ENCODE data around the gene SEC63. TPM values are rescaled to one million over a fixed set of nuclear protein-coding genes. Genes with fewer than 3 reads are reported as not detected.
"Not testable (repeated sequence)": the region's sequence is repeated elsewhere in the genome, so short reads cannot be mapped to it uniquely, and the experiment has no call there.

The SEC63 gene
- 100 to 1,000 TPM in 4 of 5 donors, 10 to 100 TPM in 1; 90.4 to 149 (median 133) TPM for polyA plus RNA-seq (ENCODE audit: insufficient read depth in 1 of 5, insufficient read length in 5 of 5, low replicate concordance in 1 of 5)
- long read RNA-seq, donor 1, full-length matches to known transcripts: 9 of 36 reads
- long read RNA-seq, donor 1, partial matches to known transcripts: 27 of 36 reads
- long read RNA-seq, donor 1, other reads (novel, unspliced or antisense): 0 of 36 reads
- long read RNA-seq, donor 2, partial matches to known transcripts: 10 of 11 reads
- long read RNA-seq, donor 2, other reads (novel, unspliced or antisense): 0 of 11 reads
- long read RNA-seq, donor 3, full-length matches to known transcripts: 8 of 32 reads
- long read RNA-seq, donor 3, partial matches to known transcripts: 24 of 32 reads
- long read RNA-seq, donor 3, other reads (novel, unspliced or antisense): 0 of 32 reads
- long read RNA-seq, donor 4, full-length matches to known transcripts: 7 of 7 reads
- long read RNA-seq, donor 4, partial matches to known transcripts: 0 of 7 reads
- long read RNA-seq, donor 4, other reads (novel, unspliced or antisense): 0 of 7 reads
- long read RNA-seq, donor 5, full-length matches to known transcripts: 16 of 79 reads
- long read RNA-seq, donor 5, partial matches to known transcripts: 63 of 79 reads
- long read RNA-seq, donor 5, other reads (novel, unspliced or antisense): 0 of 79 reads
- long read RNA-seq, donor 6, full-length matches to known transcripts: 16 of 34 reads
- long read RNA-seq, donor 6, partial matches to known transcripts: 18 of 34 reads
- long read RNA-seq, donor 6, other reads (novel, unspliced or antisense): 0 of 34 reads
- long read RNA-seq, donor 7, full-length matches to known transcripts: 23 of 39 reads
- long read RNA-seq, donor 7, partial matches to known transcripts: 16 of 39 reads
- long read RNA-seq, donor 7, other reads (novel, unspliced or antisense): 0 of 39 reads
- long read RNA-seq, donor 8, full-length matches to known transcripts: 5 of 17 reads
- long read RNA-seq, donor 8, partial matches to known transcripts: 12 of 17 reads
- long read RNA-seq, donor 8, other reads (novel, unspliced or antisense): 0 of 17 reads

GRCh38 chr6:107957909-107958688 is at the start of gene SEC63:
Gene SEC63 (minus strand): TSS chr6:107958208. CDS start chr6:107958009, 199 bp downstream.
- DNase-seq: peak; percentile 95

GRCh38 chr6:108005961-108006360 is 48.0 kb upstream of the SEC63 start:
- no peak for DNase-seq

- DNase-seq: no peak
Measured at GRCh38 chr6:108004861-108005260, 46.9 kb upstream of the SEC63 start.

GRCh38 chr6:108002365-108003221 is 44.6 kb upstream of the SEC63 start:
- DNase-seq: no peak

DNA sequence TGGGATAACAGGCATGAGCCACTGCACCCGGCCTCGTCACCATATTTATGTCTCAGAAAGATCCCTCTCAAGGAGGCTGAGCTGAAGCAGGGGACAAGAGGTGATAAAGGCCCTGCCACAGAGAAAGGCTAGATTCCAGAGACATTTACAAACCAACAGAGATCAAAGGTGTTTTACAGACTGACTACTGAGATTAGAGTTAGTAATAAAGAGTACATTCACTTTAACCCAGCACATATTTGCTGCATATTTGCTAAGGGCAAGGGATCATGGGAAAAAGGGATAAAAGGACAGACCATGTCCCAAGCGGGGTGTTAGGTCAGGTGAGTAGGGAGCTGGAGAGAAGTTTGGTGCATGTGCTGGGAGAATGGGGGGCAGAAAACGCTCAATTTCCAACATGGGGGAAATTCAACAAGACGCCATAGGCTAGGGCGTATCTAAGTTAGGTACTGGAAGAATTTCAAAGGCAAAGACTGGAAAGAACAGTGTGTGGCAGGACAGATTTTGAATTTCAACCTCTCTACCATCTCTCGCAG is 43.8 kb upstream of the SEC63 start:
- no peak for DNase-seq

- not testable (repeated sequence) for DNase-seq
Measured at GRCh38 chr6:108000259-108000658, 42.3 kb upstream of the SEC63 start.

DNA sequence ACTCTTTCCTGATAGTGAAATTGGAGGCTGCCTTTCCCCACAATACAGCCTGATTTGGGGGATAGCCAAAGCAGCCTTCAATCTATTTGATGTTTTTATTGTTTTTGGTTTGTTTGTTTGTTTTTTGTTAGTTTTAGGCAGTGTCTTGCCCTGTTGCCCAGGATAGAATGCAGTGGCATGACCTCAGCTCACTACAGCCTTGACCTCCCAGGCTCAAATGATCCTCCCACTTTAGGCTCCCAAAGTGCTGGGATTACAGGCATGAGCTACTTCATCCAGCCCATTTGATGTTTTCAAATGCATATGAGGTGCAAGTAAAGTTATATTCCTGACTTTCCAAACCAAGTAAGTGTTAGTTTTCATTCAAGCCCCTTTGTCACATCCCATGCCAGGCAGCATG is 41.3 kb upstream of the SEC63 start:
- no peak for DNase-seq

DNA sequence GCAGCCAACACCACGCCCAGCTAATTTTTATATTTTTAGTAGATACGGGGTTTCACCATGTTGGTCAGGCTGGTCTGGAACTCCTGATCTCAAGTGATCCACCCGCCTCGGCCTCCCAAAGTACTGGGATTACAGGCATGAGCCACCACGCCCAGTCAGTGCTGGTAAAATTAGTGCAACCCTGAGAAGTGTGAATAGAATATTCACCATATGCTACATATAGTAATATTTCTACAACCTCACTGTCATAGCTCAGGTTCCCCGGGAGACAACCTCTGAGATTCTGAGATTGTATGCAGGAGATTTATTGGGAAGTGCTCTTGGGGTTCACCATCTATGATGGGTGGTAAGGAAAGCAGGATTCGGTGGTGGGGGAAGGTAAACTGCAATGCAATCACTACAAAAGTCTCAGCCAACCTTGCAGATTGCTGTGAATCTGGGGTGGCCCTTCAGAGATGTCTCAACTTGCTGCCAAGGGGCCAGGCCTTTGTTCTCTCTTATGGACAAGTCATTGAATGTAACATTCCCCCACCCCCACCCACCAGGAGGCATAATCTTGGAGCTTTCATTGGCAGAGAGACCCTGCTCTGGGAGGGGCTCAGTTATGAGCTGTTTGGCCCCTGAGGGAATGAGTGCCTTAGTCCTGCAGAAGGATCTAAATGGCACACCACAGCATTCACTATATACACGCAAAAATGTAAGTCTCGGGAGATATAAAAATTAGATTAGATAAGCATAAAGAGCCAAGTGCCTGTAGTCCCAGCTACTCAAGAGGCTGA is 34.0 kb upstream of the SEC63 start:
- no peak for DNase-seq

GRCh38 chr6:107991061-107991460 is 33.1 kb upstream of the SEC63 start:
- DNase-seq: no peak

GRCh38 chr6:107990587-107990986 is 32.6 kb upstream of the SEC63 start:
- not testable (repeated sequence) for DNase-seq

DNA sequence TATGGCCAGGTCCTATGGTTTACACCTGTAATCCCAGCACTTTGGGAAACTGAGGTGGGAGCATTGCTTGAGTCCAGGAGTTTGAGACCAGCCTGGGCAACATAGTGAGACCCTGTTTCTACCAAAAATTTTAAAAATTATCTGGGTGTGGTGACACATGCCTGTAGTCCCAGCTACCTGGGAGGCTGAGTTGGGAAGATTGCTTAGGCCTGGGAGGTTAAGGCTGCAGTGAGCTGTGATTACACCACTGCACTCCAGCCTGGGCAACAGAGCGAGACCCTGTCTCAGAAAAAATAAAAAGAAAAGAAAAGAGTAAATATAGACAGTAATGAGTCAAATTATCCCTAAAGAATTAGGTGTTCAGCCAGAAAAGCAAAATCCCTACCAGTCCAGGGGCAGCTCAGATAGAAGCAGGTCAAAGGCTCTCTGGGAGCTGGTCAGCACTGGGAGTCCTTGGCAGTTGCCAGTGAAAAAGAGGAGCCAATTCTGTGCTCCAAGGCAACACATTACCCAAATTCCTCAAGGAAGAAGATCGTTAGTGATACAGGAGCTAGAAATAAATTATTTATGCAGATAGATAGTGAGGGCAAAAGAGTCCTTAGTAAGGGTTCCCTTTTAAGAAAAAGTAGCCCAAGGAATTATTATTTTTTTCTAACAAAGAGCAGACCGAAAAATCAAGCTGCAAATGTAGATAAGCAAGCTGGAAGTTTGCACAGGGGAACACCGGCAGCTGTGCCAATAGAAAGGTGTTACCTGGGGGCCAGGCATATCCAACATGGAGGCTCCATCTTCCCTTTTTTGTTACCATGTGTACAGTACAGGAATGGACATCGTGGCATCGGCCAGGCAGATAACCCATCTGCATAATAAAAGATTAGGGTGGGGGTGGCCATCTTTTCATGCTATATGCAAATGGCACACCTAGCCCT is 31.4 kb upstream of the SEC63 start:
- DNase-seq: no peak

GRCh38 chr6:107988570-107988969 is 30.6 kb upstream of the SEC63 start:
- no peak for DNase-seq

DNA sequence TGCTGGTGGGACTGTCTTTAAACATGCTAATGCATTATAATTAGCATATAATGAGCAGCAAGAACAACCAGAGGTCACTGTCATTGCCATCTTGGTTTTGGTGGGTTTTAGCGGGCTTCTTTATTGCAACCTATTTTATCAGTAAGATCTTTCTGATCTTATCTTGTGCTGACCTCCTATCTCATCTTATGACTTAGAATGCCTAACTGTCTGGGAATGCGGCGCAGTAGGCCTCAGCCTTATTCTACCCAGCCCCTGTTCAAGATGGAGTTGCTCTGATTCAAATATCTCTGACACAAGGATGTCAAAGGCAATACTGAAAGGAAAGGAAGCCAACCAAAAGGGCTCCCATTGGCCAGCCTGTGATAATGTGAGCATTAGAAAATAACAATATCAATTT is 29.8 kb upstream of the SEC63 start:
- no peak for DNase-seq

DNA sequence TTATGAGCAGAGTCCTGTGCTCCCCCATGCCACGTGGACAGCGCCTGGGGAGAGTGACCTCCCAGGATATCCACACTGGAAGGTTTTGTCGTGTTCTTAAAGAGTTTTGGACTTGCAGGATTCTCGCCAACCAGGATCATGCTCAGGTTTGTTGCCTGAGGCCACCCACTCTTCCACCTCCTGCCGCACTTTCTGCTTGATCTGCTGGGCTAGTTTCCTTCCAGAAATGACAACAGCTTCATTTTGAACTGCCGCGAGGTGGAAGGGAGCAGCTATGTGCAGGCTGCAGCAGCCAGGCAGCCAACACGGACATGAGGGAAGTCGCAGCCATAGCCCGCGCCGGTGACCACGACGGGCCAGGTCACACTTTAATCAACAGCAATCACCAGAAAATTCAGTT is 27.7 kb upstream of the SEC63 start:
- DNase-seq: no peak

GRCh38 chr6:107983811-107984210 is 25.8 kb upstream of the SEC63 start:
- DNase-seq: no peak

- no peak for DNase-seq
Measured at GRCh38 chr6:107982486-107982885, 24.5 kb upstream of the SEC63 start.

DNA sequence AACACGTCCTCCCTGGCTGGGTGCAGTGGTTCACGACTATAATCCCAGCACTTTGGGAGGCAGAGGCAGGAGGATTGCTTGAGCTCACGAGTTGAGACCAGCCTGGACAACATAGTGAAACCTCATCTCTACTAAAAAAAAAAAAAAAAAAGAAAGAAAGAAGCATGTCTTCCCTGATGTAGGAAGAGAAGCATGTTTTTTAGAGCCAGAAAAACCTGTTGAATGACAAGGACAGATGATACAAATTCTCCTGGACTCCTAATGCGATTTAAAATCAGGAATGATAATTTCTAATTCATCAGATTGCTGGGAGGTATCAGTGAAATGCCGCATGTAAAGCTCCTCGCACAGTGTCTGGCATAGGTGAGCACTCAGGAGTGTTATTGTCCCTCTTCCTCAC is 23.7 kb upstream of the SEC63 start:
- DNase-seq: no peak

DNA sequence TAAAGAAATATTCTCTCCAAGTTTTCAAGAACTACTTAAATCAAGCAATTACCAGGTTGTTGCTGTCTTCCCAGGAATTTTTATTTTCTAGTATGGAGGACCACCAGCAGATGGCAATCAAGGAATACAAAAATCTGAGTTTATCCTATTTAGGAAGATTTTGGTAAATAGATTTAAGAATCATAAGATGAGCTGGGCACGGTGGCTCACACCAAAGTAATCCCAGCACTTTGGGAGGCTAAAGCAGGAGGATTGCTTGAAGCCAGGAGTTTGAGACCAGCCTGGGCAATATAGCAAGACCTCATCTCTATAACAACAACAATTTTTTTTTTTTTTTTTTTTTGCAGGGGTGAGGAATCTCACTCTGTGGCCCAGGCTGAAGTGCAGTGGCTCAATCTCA is 19.3 kb upstream of the SEC63 start:
- DNase-seq: peak in 1 of 2 donors; percentile 23

All from right lung (tissue), 10 donors.